ENCODE results near the gene KCNMB2.

Gene KCNMB2

GRCh38 chr3:178711753-178712152, 175.5 kb downstream of the KCNMB2 start:
- no peak for TF ChIP-seq CTCF (conservative IDR thresholded peaks at IDR 0.05; ENCODE audit: low read length)
- DNase-seq (ENCODE audit: low read depth): no peak
- H3K4me3 ChIP-seq (ENCODE audit: low read length): no peak overlapping the region

- TF ChIP-seq CTCF (conservative IDR thresholded peaks at IDR 0.05; ENCODE audit: low read length): no peak
- no peak for DNase-seq (ENCODE audit: low read depth)
- H3K4me3 ChIP-seq (ENCODE audit: low read length): no peak overlapping the region
These were observed 176.0 kb downstream of the KCNMB2 start for GRCh38 chr3:178712247-178712646.

DNA sequence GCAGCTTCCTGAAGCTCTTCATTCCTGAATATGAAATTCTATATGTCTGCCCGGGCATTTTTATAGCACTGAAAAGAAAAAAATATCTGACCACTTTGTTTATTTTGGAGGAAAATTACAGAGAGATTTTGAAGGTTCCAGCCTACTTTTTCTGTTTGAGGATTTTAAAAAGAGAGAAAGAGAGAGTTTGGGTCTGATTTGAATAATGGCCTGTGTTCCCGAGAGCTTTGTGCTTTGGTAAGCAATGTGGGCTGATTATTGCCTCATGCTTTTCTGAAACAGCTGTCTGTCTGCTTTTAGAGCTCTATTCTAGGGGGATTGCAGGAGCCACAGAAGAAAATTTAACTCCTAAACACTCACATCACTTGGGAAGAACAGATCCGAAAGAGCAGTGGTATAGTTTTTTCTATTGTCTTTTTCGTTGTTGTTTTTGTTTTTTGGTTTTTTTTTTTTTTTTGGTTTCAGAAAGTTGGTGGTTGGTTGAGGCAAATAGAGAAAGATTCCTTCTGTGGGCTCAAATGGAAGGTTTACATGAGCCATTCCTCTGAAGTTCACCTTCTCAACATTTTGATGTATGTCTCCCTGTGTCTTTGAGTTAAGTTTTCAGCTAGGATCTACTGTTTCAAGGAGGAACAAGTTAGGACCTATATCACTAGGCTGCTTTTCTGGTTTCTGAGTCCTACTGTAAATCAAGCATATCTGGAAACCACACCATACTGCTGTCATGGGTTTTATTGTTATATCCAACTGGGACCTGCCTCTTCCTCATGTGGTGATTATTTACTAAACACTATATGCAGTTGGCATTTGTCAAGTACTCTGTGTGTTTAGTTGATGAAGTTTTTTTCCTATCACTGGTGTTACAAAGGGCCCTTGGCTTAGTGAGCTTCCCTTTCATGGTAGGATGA, 178.9 kb downstream of the KCNMB2 start:
- no peak for DNase-seq (ENCODE audit: low read depth)
- no peak overlapping the region for H3K4me3 ChIP-seq (ENCODE audit: low read length)
- no peak for TF ChIP-seq CTCF (conservative IDR thresholded peaks at IDR 0.05; ENCODE audit: low read length)

DNA sequence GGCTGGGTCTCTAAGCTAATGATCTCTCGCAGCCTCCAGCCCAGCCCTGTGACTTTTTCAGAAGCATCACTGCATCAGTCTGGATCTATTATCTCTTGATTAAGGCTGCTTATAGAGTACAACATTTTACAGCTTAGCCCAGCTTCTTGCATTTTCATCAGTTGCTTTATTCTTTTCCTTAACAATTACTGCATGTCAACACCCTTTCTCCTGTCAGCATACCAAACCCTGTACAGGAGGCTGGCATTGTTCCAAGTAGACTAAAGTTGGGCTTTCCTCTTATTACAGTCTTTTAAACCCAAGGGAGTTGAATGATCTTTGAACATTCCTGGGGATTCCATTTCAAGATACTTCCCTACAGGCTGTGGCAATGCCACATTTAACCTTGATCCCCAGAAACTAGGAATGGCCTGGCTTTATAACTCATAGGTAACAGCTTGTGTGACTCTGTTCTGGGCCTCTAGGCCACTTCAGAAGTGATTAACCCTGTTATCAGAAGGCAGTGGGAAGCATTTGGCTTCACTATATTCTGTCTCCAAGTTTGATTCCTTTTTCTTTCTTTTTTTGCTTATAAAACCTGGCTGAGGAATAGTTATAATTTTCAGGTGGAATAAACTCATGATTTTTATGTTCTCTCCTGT, 182.9 kb downstream of the KCNMB2 start:
- TF ChIP-seq CTCF (conservative IDR thresholded peaks at IDR 0.05; ENCODE audit: low read length): no peak
- no peak overlapping the region for H3K4me3 ChIP-seq (ENCODE audit: low read length)
- no peak for DNase-seq (ENCODE audit: low read depth)

GRCh38 chr3:178732824-178733223, 196.6 kb downstream of the KCNMB2 start:
- no peak for DNase-seq (ENCODE audit: low read depth)
- no peak for TF ChIP-seq CTCF (conservative IDR thresholded peaks at IDR 0.05; ENCODE audit: low read length)
- no peak overlapping the region for H3K4me3 ChIP-seq (ENCODE audit: low read length)

- no peak for TF ChIP-seq CTCF (conservative IDR thresholded peaks at IDR 0.05; ENCODE audit: low read length)
- H3K4me3 ChIP-seq (ENCODE audit: low read length): no peak overlapping the region
- no peak for DNase-seq (ENCODE audit: low read depth)
These were observed 198.9 kb downstream of the KCNMB2 start for GRCh38 chr3:178735032-178735674.
